Measurements from ENCODE around the gene FAM222A.

Gene FAM222A

GRCh38 chr12:109782326-109782703 is 68.7 kb downstream of the FAM222A start:
- DNase-seq: peak; percentile 24
- H3K36me3 ChIP-seq: no peaks in the 10 kb centered on the region
- TF ChIP-seq, protein P1, sequence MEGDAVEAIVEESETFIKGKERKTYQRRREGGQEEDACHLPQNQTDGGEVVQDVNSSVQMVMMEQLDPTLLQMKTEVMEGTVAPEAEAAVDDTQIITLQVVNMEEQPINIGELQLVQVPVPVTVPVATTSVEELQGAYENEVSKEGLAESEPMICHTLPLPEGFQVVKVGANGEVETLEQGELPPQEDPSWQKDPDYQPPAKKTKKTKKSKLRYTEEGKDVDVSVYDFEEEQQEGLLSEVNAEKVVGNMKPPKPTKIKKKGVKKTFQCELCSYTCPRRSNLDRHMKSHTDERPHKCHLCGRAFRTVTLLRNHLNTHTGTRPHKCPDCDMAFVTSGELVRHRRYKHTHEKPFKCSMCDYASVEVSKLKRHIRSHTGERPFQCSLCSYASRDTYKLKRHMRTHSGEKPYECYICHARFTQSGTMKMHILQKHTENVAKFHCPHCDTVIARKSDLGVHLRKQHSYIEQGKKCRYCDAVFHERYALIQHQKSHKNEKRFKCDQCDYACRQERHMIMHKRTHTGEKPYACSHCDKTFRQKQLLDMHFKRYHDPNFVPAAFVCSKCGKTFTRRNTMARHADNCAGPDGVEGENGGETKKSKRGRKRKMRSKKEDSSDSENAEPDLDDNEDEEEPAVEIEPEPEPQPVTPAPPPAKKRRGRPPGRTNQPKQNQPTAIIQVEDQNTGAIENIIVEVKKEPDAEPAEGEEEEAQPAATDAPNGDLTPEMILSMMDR (IDR thresholded peaks at IDR 0.05; ENCODE audit: low read depth, low read length): no peak
- no peaks in the 10 kb centered on the region; the same call in 1 of the 2 replicates for H3K27me3 ChIP-seq
- H3K4me1 ChIP-seq: peaks cover 6% of the 10 kb centered on the region
- H3K9me3 ChIP-seq: no peaks in the 10 kb centered on the region
- H3K4me3 ChIP-seq (ENCODE audit: low read depth, low read length): no peak overlapping the region

- Histone ChIP-seq H3K4me1 (no peaks in the 10 kb centered on the region), H3K4me3 (ENCODE audit: low read depth, low read length) (no peak overlapping the region), H3K27me3 (no peaks in the 10 kb centered on the region; the same call in 1 of the 2 replicates), H3K9me3 (no peaks in the 10 kb centered on the region), H3K36me3 (no peaks in the 10 kb centered on the region)
- DNase-seq: peak; percentile 14
- TF ChIP-seq, protein P1 (IDR thresholded peaks at IDR 0.05; ENCODE audit: low read depth, low read length): no peak
Measured at GRCh38 chr12:109783135-109783964, 69.7 kb downstream of the FAM222A start.

DNA sequence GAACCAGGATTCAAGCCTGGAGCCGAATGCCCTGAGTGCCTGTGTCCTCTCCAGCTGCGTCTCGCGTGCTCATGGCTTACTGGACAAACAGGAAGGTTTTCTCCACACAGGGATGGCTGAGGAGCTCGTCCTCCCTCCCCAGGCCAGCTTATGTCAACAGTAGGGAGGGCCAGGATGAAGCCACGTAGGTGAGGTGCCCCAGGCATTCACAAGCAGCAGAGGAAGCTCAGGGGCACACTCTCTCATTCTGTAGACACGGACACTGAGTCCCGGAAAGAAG is 70.3 kb downstream of the FAM222A start:
- H3K36me3 ChIP-seq: no peaks in the 10 kb centered on the region

DNA sequence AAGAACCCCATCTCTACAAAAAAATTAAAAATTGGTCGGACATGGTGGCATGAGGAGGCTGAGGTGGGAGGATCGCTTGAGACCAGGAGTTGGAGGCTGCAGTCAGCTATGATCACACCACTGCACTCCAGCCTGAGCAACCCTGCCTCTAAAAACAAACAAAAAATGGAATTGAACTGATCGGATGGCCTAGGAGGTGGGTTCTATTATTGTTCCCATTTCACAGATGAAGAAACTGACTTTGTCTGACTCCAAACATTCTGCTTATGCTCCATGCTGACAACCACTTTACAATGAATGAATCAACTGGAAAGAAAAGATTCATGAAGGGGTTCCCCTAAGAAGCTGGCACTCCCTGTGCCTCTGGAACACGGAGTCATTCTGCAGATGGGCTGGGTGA is 72.2 kb downstream of the FAM222A start:
- no peak for DNase-seq
- H3K36me3 ChIP-seq: no peaks in the 10 kb centered on the region
- H3K27me3 ChIP-seq: no peaks in the 10 kb centered on the region; the same call in 1 of the 2 replicates
- H3K4me1 ChIP-seq: no peaks in the 10 kb centered on the region
- TF ChIP-seq, protein P1 (IDR thresholded peaks at IDR 0.05; ENCODE audit: low read depth, low read length): no peak
- no peak overlapping the region for H3K4me3 ChIP-seq (ENCODE audit: low read depth, low read length)
- H3K9me3 ChIP-seq: no peaks in the 10 kb centered on the region

More for the DNA sequence above, 70.3 kb downstream of the FAM222A start:
- H3K4me3 ChIP-seq (ENCODE audit: low read depth, low read length): no peak overlapping the region
- no peaks in the 10 kb centered on the region; the same call in 1 of the 2 replicates for H3K27me3 ChIP-seq
- no peaks in the 10 kb centered on the region for H3K9me3 ChIP-seq
- H3K4me1 ChIP-seq: no peaks in the 10 kb centered on the region
- TF ChIP-seq, protein P1 (IDR thresholded peaks at IDR 0.05; ENCODE audit: low read depth, low read length): no peak
- no peak for DNase-seq

DNA sequence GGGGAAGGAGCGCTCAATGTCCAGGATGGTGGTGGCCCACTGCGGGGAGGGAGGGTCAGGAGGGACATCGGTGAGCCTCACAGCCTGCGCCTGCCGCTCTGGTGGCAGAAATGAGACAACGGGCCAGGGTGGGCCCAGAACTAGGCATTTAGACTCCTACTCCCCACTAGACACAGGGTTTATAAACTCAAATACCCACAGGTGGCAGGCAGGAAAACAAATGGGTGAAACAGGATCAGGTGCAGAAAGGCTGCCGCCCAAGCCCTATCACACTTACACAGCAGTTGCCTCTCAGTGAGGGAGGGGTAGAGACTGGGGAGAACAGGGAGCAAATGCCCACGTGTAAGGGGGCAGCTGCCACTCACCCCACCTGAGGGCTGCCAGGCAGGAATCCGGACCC is 73.2 kb downstream of the FAM222A start:
- DNase-seq: no peak
- TF ChIP-seq, protein P1 (IDR thresholded peaks at IDR 0.05; ENCODE audit: low read depth, low read length): no peak
- Histone ChIP-seq H3K4me1 (no peaks in the 10 kb centered on the region), H3K9me3 (no peaks in the 10 kb centered on the region), H3K27me3 (no peaks in the 10 kb centered on the region), H3K4me3 (ENCODE audit: low read depth, low read length) (no peak overlapping the region), H3K36me3 (no peaks in the 10 kb centered on the region)

GRCh38 chr12:109789526-109790048 is 76.0 kb downstream of the FAM222A start:
- Histone ChIP-seq H3K36me3 (no peaks in the 10 kb centered on the region), H3K27me3 (peaks cover 16% of the 10 kb centered on the region), H3K4me1 (no peaks in the 10 kb centered on the region), H3K4me3 (ENCODE audit: low read depth, low read length) (no peak overlapping the region), H3K9me3 (peaks cover 3% of the 10 kb centered on the region; the same call in 1 of the 2 replicates)
- no peak for DNase-seq
- TF ChIP-seq, protein P1 (IDR thresholded peaks at IDR 0.05; ENCODE audit: low read depth, low read length): no peak
